Panc1 (cell line): Measurements from ENCODE around the gene IP6K2. TPM values are rescaled to one million over a fixed set of nuclear protein-coding genes. Genes with fewer than 3 reads are reported as not detected.
A peak's percentile ranks its signal among the peaks of the same experiment; 100 is the strongest.

Experiments used
- ATAC-seq: fragments of 200-7000 bp; cut with Tn5 transposase; 2 replicates; pipeline ENCODE4 v1.9.1; 2020; ENCODE audit warnings: mild to moderate bottlenecking, moderate library complexity
- BruUV-seq: library from RNA; stranded (reverse); fragments of 400-500 nt; replicated peaks from 2 replicates; lab custom pipeline; 2021; lab: Mats Ljungman, UMichigan
- CTCF ChIA-PET: fragments of 300-600 bp; sonication (Branson Sonifier 250); formaldehyde crosslinking; loops from one replicate; lab custom pipeline; 2022; ENCODE audit warnings: antibody characterized with exemption; lab: Charles Lee
- POLR2A ChIA-PET: fragments of 300-600 bp; sonication (Branson Sonifier 250); formaldehyde crosslinking; loops from one replicate; lab custom pipeline; 2022; ENCODE audit warnings: antibody characterized with exemption; lab: Charles Lee
- DNase-seq: peaks from one replicate; pipeline ENCODE4 v3.0.0-alpha.2; 2010; ENCODE audit warnings: low read depth, low spot score
- H3K27ac ChIP-seq: 2 replicates; pipeline ENCODE4 v1.5.1; 2011; ENCODE audit warnings: mild to moderate bottlenecking, low read length, inconsistent platforms
- H3K27me3 ChIP-seq: fragments of 200-500 bp; sonication (Bioruptor generic); 2 replicates; pipeline ENCODE4 v1.6.0; 2014; ENCODE audit warnings: low read length, inconsistent platforms; ENCODE audit not compliant: control insufficient read depth, insufficient read depth
- H3K36me3 ChIP-seq: fragments of 200-500 bp; sonication (Bioruptor generic); 2 replicates; pipeline ENCODE4 v1.5.1; 2014; ENCODE audit warnings: inconsistent platforms, mild to moderate bottlenecking, low read length, moderate library complexity; ENCODE audit not compliant: control insufficient read depth, insufficient read depth
- H3K4me1 ChIP-seq: 2 replicates; pipeline ENCODE4 v1.5.1; 2011; ENCODE audit warnings: inconsistent platforms, mild to moderate bottlenecking, low read length, moderate library complexity; ENCODE audit not compliant: control insufficient read depth, insufficient read depth
- H3K4me3 ChIP-seq, 2 experiments: 2 replicates each; pipeline ENCODE4 v1.5.1; 2011 to 2012; ENCODE audit warnings: low read depth in 2 of 2, low read length in 2 of 2, mild to moderate bottlenecking in 2 of 2, inconsistent platforms in 1 of 2, moderate library complexity in 1 of 2
- H3K9me3 ChIP-seq: fragments of 200-500 bp; sonication (Bioruptor generic); 2 replicates; pipeline ENCODE4 v1.5.1; 2014; ENCODE audit warnings: low read depth, mild to moderate bottlenecking, inconsistent platforms, low read length, moderate library complexity; ENCODE audit not compliant: control insufficient read depth, insufficient read depth
- POLR2AphosphoS5 ChIP-seq: IDR thresholded peaks from 2 replicates; pipeline ENCODE4 v1.6.1; 2012; ENCODE audit warnings: mild to moderate bottlenecking, low read depth, low read length, moderate library complexity
- SIN3A ChIP-seq: IDR thresholded peaks from 2 replicates; pipeline ENCODE4 v1.6.1; 2012; ENCODE audit warnings: low read depth, mild to moderate bottlenecking, low read length, moderate library complexity, borderline replicate concordance; ENCODE audit not compliant: insufficient read depth
- TCF7L2 ChIP-seq: IDR thresholded peaks from 2 replicates; pipeline ENCODE4 v1.6.1; 2011; ENCODE audit warnings: mild to moderate bottlenecking, low read depth, low read length, inconsistent platforms
- in situ Hi-C: cut with HindIII; loops from 2 replicates; pipeline ENCODE4 v1.10.0; 2016; ENCODE audit warnings: low sequenced_read_pairs, low pct_unique_long_range_greater_than_20kb
- intact Hi-C: fragments of 100-400 bp; cut with micrococcal nuclease; formaldehyde crosslinking; loops from one replicate; pipeline ENCODE4 v1.10.0; 2022; ENCODE audit not compliant: unreplicated experiment
- total RNA-seq: library from RNA; stranded (reverse); gene quantifications from one replicate; pipeline ENCODE4 v1.2.1, GENCODE V29; 2021; ENCODE audit not compliant: unreplicated experiment
- TF ChIP-seq, protein P1 (sequence below), 2 experiments: IDR thresholded peaks; 2 replicates each; pipeline ENCODE4 v1.6.1; 2011 to 2012; ENCODE audit warnings: low read depth in 2 of 2, control low read depth in 1 of 2, low read length in 1 of 2, mild to moderate bottlenecking in 1 of 2, moderate library complexity in 1 of 2; ENCODE audit not compliant: insufficient read depth in 1 of 2
- TF ChIP-seq, protein P2 (sequence below): fragments of 450-650 bp; IDR thresholded peaks from 2 replicates; pipeline ENCODE4 v1.5.1; 2017; ENCODE audit warnings: mild to moderate bottlenecking

IP6K2 gene
- total RNA-seq, 1 experiment from 2014 or later: 50.2 TPM

DNA sequence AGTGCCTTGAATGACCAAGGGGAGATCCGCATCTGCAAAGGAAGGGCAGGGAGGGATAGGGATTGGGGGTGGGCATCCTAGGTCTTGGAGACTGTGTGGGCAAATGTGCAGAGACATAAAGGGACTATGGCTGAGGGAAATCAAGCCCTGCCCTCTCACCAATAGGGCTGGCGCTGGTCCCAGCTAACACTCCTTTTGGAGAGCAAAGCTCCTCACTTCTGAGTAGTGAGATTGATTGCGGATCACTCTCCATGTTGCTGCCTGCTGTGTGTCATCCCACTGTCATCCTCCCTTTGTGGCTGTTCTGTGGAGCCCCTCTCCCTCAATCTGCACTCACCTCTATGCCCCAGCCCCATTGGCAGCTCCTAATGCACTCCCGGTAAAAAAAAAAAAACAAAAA, 52.1 kb downstream of the IP6K2 start:
- H3K27ac ChIP-seq: no peak overlapping the region
- H3K36me3 ChIP-seq: no peaks in the 10 kb centered on the region
- H3K27me3 ChIP-seq: no peaks in the 10 kb centered on the region
- ATAC-seq (no peak), DNase-seq (no peak)
- H3K9me3 ChIP-seq: no peaks in the 10 kb centered on the region
- no peak overlapping the region for H3K4me3 ChIP-seq
- TF ChIP-seq, protein P1, sequence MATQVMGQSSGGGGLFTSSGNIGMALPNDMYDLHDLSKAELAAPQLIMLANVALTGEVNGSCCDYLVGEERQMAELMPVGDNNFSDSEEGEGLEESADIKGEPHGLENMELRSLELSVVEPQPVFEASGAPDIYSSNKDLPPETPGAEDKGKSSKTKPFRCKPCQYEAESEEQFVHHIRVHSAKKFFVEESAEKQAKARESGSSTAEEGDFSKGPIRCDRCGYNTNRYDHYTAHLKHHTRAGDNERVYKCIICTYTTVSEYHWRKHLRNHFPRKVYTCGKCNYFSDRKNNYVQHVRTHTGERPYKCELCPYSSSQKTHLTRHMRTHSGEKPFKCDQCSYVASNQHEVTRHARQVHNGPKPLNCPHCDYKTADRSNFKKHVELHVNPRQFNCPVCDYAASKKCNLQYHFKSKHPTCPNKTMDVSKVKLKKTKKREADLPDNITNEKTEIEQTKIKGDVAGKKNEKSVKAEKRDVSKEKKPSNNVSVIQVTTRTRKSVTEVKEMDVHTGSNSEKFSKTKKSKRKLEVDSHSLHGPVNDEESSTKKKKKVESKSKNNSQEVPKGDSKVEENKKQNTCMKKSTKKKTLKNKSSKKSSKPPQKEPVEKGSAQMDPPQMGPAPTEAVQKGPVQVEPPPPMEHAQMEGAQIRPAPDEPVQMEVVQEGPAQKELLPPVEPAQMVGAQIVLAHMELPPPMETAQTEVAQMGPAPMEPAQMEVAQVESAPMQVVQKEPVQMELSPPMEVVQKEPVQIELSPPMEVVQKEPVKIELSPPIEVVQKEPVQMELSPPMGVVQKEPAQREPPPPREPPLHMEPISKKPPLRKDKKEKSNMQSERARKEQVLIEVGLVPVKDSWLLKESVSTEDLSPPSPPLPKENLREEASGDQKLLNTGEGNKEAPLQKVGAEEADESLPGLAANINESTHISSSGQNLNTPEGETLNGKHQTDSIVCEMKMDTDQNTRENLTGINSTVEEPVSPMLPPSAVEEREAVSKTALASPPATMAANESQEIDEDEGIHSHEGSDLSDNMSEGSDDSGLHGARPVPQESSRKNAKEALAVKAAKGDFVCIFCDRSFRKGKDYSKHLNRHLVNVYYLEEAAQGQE (IDR thresholded peaks at IDR 0.05; ENCODE audit: insufficient read depth in 1 of 2, low read depth in 2 of 2, low read length in 1 of 2): no peak
- no peak for TF ChIP-seq POLR2AphosphoS5
- TF ChIP-seq, protein P2, sequence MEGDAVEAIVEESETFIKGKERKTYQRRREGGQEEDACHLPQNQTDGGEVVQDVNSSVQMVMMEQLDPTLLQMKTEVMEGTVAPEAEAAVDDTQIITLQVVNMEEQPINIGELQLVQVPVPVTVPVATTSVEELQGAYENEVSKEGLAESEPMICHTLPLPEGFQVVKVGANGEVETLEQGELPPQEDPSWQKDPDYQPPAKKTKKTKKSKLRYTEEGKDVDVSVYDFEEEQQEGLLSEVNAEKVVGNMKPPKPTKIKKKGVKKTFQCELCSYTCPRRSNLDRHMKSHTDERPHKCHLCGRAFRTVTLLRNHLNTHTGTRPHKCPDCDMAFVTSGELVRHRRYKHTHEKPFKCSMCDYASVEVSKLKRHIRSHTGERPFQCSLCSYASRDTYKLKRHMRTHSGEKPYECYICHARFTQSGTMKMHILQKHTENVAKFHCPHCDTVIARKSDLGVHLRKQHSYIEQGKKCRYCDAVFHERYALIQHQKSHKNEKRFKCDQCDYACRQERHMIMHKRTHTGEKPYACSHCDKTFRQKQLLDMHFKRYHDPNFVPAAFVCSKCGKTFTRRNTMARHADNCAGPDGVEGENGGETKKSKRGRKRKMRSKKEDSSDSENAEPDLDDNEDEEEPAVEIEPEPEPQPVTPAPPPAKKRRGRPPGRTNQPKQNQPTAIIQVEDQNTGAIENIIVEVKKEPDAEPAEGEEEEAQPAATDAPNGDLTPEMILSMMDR: no peak
- no peak for TF ChIP-seq SIN3A
- TF ChIP-seq TCF7L2: no peak
- no peaks in the 10 kb centered on the region for H3K4me1 ChIP-seq
- in situ Hi-C loops (no loop called here), intact Hi-C loops (no loop called here)
- ChIA-PET POLR2A (interaction anchor here (0.8 kb wide), 1 partner anchor 229 kb away, joined by 11 read pairs; no protein-coding TSS in a partner anchor), CTCF (no interaction called here)
- no TSS peak for BruUV-seq

DNA sequence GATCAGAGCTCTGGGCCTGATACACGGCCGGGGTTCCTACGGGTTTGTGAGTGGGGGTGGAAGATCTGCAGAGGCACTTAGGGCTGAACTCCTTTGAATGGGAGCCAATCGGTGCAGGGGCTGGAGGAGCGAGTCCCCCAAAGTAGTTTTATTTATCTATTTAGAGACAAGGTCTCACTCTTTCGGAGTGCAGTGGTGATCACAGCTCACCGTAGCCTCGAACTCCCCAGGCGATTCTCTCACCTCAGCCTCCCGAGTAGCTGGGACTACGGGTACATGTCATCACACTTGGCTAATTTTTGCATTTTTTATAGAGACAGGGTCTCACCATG, 52.7 kb downstream of the IP6K2 start:
- in situ Hi-C loops: no loop called here
- H3K4me3 ChIP-seq: peak overlapping the region; percentile 52 to 61; a peak in 3 of 4 replicates
- intact Hi-C loops: no loop called here
- no peaks in the 10 kb centered on the region for H3K36me3 ChIP-seq
- DNase-seq: no peak
- H3K27ac ChIP-seq: peak overlapping the region; percentile 88
- BruUV-seq: TSS peak; percentile 80
- H3K27me3 ChIP-seq: no peaks in the 10 kb centered on the region
- TF ChIP-seq, protein P2: no peak
- TF ChIP-seq, protein P1 (IDR thresholded peaks at IDR 0.05; ENCODE audit: insufficient read depth in 1 of 2, low read depth in 2 of 2, low read length in 1 of 2): no peak
- TF ChIP-seq SIN3A (no peak), TCF7L2 (no peak), POLR2AphosphoS5 (no peak)
- CTCF ChIA-PET: no interaction called here
- no peaks in the 10 kb centered on the region for H3K9me3 ChIP-seq
- ATAC-seq: no peak
- no peaks in the 10 kb centered on the region for H3K4me1 ChIP-seq
- POLR2A ChIA-PET: no interaction called here
